Progenitor cell of endocrine pancreas (in vitro differentiated cells): ENCODE data around the gene MACC1. TPM values are rescaled to one million over a fixed set of nuclear protein-coding genes. Genes with fewer than 3 reads are reported as not detected.
A peak's percentile ranks its signal among the peaks of the same experiment; 100 is the strongest.

Experiments
- DNase-seq: peaks from one replicate; pipeline ENCODE4 v3.0.0; 2021; ENCODE audit warnings: low spot score; ENCODE audit not compliant: unreplicated experiment
- H3K27ac Mint-ChIP-seq: 2 replicates; pipeline ENCODE4 v1.8.0; 2021; ENCODE audit warnings: mild to moderate bottlenecking, moderate library complexity, mixed read lengths
- H3K27me3 Mint-ChIP-seq: 2 replicates; pipeline ENCODE4 v1.8.0; 2021; ENCODE audit warnings: mixed read lengths
- H3K36me3 Mint-ChIP-seq: 2 replicates; pipeline ENCODE4 v1.8.0; 2022; ENCODE audit warnings: mixed read lengths; ENCODE audit not compliant: insufficient read depth
- H3K4me1 Mint-ChIP-seq: 2 replicates; pipeline ENCODE4 v1.8.0; 2021; ENCODE audit warnings: low read depth, mixed read lengths
- H3K4me3 Mint-ChIP-seq: 2 replicates; pipeline ENCODE4 v1.8.0; 2021; ENCODE audit warnings: low read depth, mild to moderate bottlenecking, moderate library complexity, mixed read lengths
- H3K9me3 Mint-ChIP-seq: 2 replicates; pipeline ENCODE4 v1.8.0; 2021; ENCODE audit warnings: low read depth, mixed read lengths
- total RNA-seq: library from RNA; stranded (reverse); gene quantifications from 2 replicates; pipeline ENCODE4 v1.2.1, GENCODE V29; 2021
- TF ChIP-seq, protein P1 (sequence below): fragments of 200-600 bp; sonication (generic); IDR thresholded peaks from one replicate; pipeline ENCODE4 v1.5.0; 2021; ENCODE audit warnings: antibody characterized with exemption, mild to moderate bottlenecking; ENCODE audit not compliant: unreplicated experiment

MACC1 gene
- total RNA-seq, 1 donor from 2014 or later, result 16.1 TPM

DNA sequence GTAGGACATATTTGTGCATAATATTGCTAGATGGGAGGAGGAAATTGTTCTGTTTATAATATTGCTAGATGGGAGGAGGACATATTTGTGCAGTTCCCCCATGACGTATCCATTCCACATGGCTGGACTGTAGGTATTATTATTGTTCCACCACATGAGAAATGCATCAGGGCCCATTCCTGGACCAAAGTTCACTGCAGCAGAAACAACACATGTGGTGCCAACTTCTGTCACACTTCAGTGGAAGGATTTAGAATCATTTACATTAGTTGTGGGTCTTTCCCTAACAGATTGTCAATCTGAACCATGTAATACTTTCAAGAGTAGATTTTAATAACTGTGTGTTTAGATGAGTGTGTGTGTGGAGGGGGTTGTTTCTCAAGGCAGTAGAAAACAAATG is 32.7 kb upstream of the MACC1 start:
- no peaks in the 10 kb centered on the region for H3K27me3 Mint-ChIP-seq
- H3K9me3 Mint-ChIP-seq, result no peaks in the 10 kb centered on the region
- H3K4me3 Mint-ChIP-seq, result no peak overlapping the region
- no peak for DNase-seq
- H3K27ac Mint-ChIP-seq, result no peak overlapping the region
- no peaks in the 10 kb centered on the region for H3K36me3 Mint-ChIP-seq
- TF ChIP-seq, protein P1, sequence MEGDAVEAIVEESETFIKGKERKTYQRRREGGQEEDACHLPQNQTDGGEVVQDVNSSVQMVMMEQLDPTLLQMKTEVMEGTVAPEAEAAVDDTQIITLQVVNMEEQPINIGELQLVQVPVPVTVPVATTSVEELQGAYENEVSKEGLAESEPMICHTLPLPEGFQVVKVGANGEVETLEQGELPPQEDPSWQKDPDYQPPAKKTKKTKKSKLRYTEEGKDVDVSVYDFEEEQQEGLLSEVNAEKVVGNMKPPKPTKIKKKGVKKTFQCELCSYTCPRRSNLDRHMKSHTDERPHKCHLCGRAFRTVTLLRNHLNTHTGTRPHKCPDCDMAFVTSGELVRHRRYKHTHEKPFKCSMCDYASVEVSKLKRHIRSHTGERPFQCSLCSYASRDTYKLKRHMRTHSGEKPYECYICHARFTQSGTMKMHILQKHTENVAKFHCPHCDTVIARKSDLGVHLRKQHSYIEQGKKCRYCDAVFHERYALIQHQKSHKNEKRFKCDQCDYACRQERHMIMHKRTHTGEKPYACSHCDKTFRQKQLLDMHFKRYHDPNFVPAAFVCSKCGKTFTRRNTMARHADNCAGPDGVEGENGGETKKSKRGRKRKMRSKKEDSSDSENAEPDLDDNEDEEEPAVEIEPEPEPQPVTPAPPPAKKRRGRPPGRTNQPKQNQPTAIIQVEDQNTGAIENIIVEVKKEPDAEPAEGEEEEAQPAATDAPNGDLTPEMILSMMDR, result no peak
- peaks cover 8% of the 10 kb centered on the region for H3K4me1 Mint-ChIP-seq

DNA sequence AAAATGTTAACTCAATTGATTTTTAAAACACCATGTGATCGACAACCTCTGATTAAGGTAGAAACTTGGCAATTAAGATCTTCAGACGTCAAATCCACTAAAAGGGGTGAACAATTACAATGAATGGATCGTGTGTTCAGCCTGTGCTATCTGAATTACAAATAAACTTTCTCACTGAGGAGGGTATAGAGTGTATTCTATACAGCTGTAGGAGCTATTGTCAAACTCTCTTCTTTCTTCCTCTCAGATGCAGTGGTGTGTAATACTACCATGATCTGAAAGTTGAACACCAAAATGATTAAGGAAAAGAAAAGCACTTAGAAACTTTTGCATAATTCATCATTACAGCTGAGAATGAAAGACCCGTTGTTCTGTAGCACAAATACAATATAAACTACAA is 32.2 kb upstream of the MACC1 start:
- Mint-ChIP-seq H3K27ac (peak overlapping the region; percentile 31), H3K9me3 (no peaks in the 10 kb centered on the region), H3K4me3 (no peak overlapping the region), H3K36me3 (no peaks in the 10 kb centered on the region), H3K4me1 (peaks cover 8% of the 10 kb centered on the region), H3K27me3 (no peaks in the 10 kb centered on the region)
- TF ChIP-seq, protein P1, result no peak
- DNase-seq, result no peak

DNA sequence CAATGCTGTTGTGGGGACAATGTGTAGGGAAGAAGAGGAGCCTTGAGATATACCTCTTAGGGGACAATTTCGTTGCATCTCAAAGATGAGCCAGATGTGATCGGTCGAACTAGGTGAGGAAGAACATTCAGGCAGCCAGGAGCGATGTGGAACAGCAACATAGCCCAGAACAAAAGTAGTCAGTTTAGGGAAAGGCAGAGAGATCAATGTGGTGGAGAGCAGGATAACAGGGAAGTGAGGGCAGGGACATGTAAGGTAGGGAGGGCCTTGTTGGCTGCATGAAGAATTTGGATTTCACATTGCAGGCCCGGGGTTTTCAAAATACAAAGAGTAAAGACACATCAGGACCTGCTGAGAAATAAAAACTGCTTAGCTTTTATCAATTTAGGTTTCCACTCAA is 29.1 kb upstream of the MACC1 start:
- Mint-ChIP-seq H3K27me3 (no peaks in the 10 kb centered on the region), H3K9me3 (no peaks in the 10 kb centered on the region), H3K36me3 (no peaks in the 10 kb centered on the region), H3K4me1 (peaks cover 8% of the 10 kb centered on the region), H3K4me3 (no peak overlapping the region), H3K27ac (no peak overlapping the region)
- no peak for DNase-seq
- TF ChIP-seq, protein P1, result no peak

DNA sequence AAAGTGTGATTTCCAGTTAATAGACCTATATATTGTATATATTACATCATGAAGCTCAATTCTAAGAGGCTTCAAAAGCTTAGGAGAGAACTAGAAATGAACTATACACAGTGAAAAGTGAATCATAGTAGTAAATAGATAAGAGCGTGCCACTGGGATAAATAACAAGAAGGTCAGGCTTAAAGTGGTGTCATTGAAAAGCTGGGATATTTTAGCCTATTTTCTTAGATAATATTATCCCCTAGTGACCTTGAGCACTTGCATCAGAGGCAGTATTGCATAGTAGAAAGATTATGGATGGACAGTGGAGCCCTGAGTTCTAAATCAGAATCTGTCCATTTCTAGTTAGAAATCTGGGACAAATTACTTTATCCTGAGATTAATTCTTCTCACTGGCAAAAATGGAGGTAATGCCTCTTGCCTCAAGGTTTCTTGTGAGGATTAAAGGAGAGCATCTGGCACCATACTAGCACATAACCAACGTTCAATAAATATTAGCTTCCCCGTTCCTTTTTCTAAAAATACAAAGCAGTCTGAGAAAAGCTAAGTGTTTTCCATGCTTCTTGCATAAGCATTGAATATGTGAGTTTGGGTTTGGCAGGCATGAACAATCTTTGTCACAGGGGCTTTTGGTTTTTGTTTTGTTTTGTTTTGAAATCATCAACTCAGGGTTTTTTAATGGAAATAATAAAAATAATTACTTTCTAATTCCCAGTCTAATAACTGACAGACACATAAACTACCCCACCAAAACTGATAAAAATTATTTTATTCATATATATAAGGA is 27.3 kb upstream of the MACC1 start:
- Mint-ChIP-seq H3K9me3 (no peaks in the 10 kb centered on the region), H3K4me3 (no peak overlapping the region), H3K27ac (no peak overlapping the region), H3K36me3 (no peaks in the 10 kb centered on the region), H3K27me3 (no peaks in the 10 kb centered on the region), H3K4me1 (peaks cover 5% of the 10 kb centered on the region)
- TF ChIP-seq, protein P1, result no peak
- DNase-seq, result no peak

DNA sequence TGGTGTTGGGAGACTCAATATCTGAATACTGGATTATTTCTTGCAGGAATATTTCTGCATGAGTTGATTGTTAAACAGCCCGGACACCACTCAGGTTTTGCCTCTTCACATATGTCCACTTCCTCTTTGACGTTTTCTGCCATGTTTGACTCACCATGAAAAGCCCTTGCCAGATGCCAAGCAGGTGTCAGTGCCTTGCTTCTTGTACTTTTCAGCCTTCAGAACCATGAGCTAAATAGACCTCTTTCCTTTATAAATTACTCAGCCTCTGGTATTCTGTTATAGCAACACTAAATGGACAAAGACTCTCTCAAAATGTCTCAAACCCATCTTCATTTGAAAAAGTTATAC is 24.7 kb upstream of the MACC1 start:
- no peaks in the 10 kb centered on the region for H3K27me3 Mint-ChIP-seq
- no peaks in the 10 kb centered on the region for H3K4me1 Mint-ChIP-seq
- TF ChIP-seq, protein P1, result no peak

More for the DNA sequence above, 24.7 kb upstream of the MACC1 start:
- no peak for DNase-seq
- H3K9me3 Mint-ChIP-seq, result no peaks in the 10 kb centered on the region
- H3K4me3 Mint-ChIP-seq, result no peak overlapping the region
- H3K27ac Mint-ChIP-seq, result no peak overlapping the region
- no peaks in the 10 kb centered on the region for H3K36me3 Mint-ChIP-seq
